CD14-positive monocyte (primary cell): ENCODE results near the gene ZXDB. TPM values are rescaled to one million over a fixed set of nuclear protein-coding genes. Genes with fewer than 3 reads are reported as not detected.
"Not testable (repeated sequence)": the region's sequence is repeated elsewhere in the genome, so short reads cannot be mapped to it uniquely, and the experiment has no call there.

Experiments used
- DNase-seq, 3 donors: peaks; one replicate each; pipeline ENCODE4 v3.0.0-alpha.2; 2011 to 2022
- H2AFZ ChIP-seq: 2 replicates; pipeline ENCODE4 v1.6.0; 2012; ENCODE audit warnings: mild to moderate bottlenecking, low read depth, low read length, inconsistent platforms; ENCODE audit not compliant: insufficient read depth, poor library complexity, severe bottlenecking
- H3K27ac ChIP-seq, 2 donors: 1 replicate in 1 of 2; 2 replicates in 1 of 2; pipeline ENCODE4 v1.5.1; 2012 to 2013; ENCODE audit warnings: low read length in 2 of 2, control low read depth in 1 of 2, inconsistent platforms in 1 of 2, low read depth in 1 of 2, mild to moderate bottlenecking in 1 of 2
- H3K27me3 ChIP-seq, 2 donors: one replicate each; pipeline versions ENCODE4 v1.6.0 to v1.6.1; 2011 to 2013; ENCODE audit warnings: low read length in 2 of 2; ENCODE audit not compliant: control insufficient read depth in 2 of 2, insufficient read depth in 2 of 2
- H3K36me3 ChIP-seq, 2 donors: replicated peaks in 1 of 2; 1 replicate in 1 of 2; 2 replicates in 1 of 2; pipeline versions ENCODE4 v1.5.1 to v1.6.1; 2012 to 2013; ENCODE audit warnings: low read length in 2 of 2, control low read depth in 1 of 2, inconsistent platforms in 1 of 2, mild to moderate bottlenecking in 1 of 2; ENCODE audit not compliant: insufficient read depth in 2 of 2, control insufficient read depth in 1 of 2
- H3K4me1 ChIP-seq, 2 donors: 1 replicate in 1 of 2; 2 replicates in 1 of 2; pipeline versions ENCODE4 v1.5.1 to v1.6.1; 2012 to 2013; ENCODE audit warnings: low read length in 2 of 2, control low read depth in 1 of 2, inconsistent platforms in 1 of 2, mild to moderate bottlenecking in 1 of 2, moderate library complexity in 1 of 2; ENCODE audit not compliant: insufficient read depth in 2 of 2, control insufficient read depth in 1 of 2
- H3K4me2 ChIP-seq: replicated peaks from 2 replicates; pipeline ENCODE3; 2012; ENCODE audit warnings: low read length, moderate library complexity, mild to moderate bottlenecking; ENCODE audit not compliant: poor library complexity, severe bottlenecking; ENCODE audit errors: extremely low read depth
- H3K4me3 ChIP-seq, 3 experiments: fragments of 200-600 bp in 1 of 3; sonication (generic) in 1 of 3; replicated peaks in 1 of 3; 1 replicate in 2 of 3; 2 replicates in 1 of 3; pipeline ENCODE4 v1.5.1; 2011 to 2013; ENCODE audit warnings: low read length in 3 of 3, mild to moderate bottlenecking in 3 of 3, control low read depth in 2 of 3, low read depth in 2 of 3, inconsistent platforms in 1 of 3, moderate library complexity in 1 of 3
- H3K79me2 ChIP-seq: 2 replicates; pipeline ENCODE4 v1.6.0; 2012; ENCODE audit warnings: mild to moderate bottlenecking, control low read depth, inconsistent platforms, low read length, moderate library complexity; ENCODE audit not compliant: insufficient read depth
- H3K9ac ChIP-seq: 2 replicates; pipeline ENCODE4 v1.6.0; 2017; ENCODE audit warnings: low read length, mild to moderate bottlenecking; ENCODE audit not compliant: insufficient read depth, poor library complexity, severe bottlenecking
- H3K9me3 ChIP-seq, 2 donors: replicated peaks in 1 of 2; 1 replicate in 1 of 2; 2 replicates in 1 of 2; pipeline versions ENCODE4 v1.5.1 to v1.6.1; 2012 to 2013; ENCODE audit warnings: low read length in 2 of 2, control low read depth in 1 of 2; ENCODE audit not compliant: control insufficient read depth in 1 of 2, insufficient read depth in 1 of 2
- H4K20me1 ChIP-seq: 2 replicates; pipeline ENCODE4 v1.6.0; 2012; ENCODE audit warnings: mild to moderate bottlenecking, low read length, control low read depth, moderate library complexity; ENCODE audit not compliant: insufficient read depth
- H3K27ac Mint-ChIP-seq, 7 donors: one replicate each; pipeline ENCODE4 v1.8.0; 2020; ENCODE audit warnings: mild to moderate bottlenecking in 7 of 7, mixed read lengths in 7 of 7, moderate library complexity in 6 of 7, inconsistent platforms in 2 of 7
- H3K27me3 Mint-ChIP-seq, 3 donors: one replicate each; pipeline ENCODE4 v1.8.0; 2021 to 2022; ENCODE audit warnings: low read depth in 3 of 3, mild to moderate bottlenecking in 3 of 3, mixed read lengths in 3 of 3, moderate library complexity in 3 of 3, inconsistent platforms in 1 of 3
- H3K36me3 Mint-ChIP-seq, 2 donors: one replicate each; pipeline ENCODE4 v1.8.0; 2020; ENCODE audit warnings: mixed read lengths in 2 of 2, inconsistent platforms in 1 of 2, mild to moderate bottlenecking in 1 of 2
- H3K4me1 Mint-ChIP-seq: one replicate; pipeline ENCODE4 v1.8.0; 2020; ENCODE audit warnings: mild to moderate bottlenecking, mixed read lengths
- H3K4me3 Mint-ChIP-seq, 2 donors: one replicate each; pipeline ENCODE4 v1.8.0; 2020; ENCODE audit warnings: mild to moderate bottlenecking in 2 of 2, mixed read lengths in 2 of 2, moderate library complexity in 1 of 2
- H3K9me3 Mint-ChIP-seq, 7 donors: one replicate each; pipeline ENCODE4 v1.8.0; 2020 to 2022; ENCODE audit warnings: mixed read lengths in 7 of 7, mild to moderate bottlenecking in 6 of 7, moderate library complexity in 6 of 7, inconsistent platforms in 2 of 7
- CTCF ChIP-seq: fragments of 200-600 bp; IDR thresholded peaks from one replicate; pipeline ENCODE4 v1.8.0; 2022; ENCODE audit warnings: antibody characterized with exemption, mild to moderate bottlenecking
- WGBS: methylation state at CpG from one replicate; pipeline ENCODE4 v1.1.5; 2013; ENCODE audit warnings: missing lambda C conversion rate; ENCODE audit not compliant: insufficient coverage; 5-methylcytosine and 5-hydroxymethylcytosine counted together
- intact Hi-C, 2 donors: fragments of 100-400 bp; cut with micrococcal nuclease; formaldehyde crosslinking; loops; one replicate each; pipeline versions ENCODE4 v1.15.0 to v1.15.1; 2023
- polyA plus RNA-seq, 3 donors: library from polyadenylated mRNA; depleted of rRNA in 1 of 3; unstranded in 2 of 3; stranded (reverse) in 1 of 3; fragments of 300-500 nt in 2 of 3; fragments of >200 nt in 1 of 3; fragmentation: Illumina TruSeq in 2 of 3; gene quantifications; 1 replicate in 2 of 3; 2 replicates in 1 of 3; pipeline ENCODE4 v1.2.3, GENCODE V29; 2012 to 2021

Gene ZXDB
- polyA plus RNA-seq, 3 donors: 0.96 to 3.2 (median 1.4) TPM

DNA sequence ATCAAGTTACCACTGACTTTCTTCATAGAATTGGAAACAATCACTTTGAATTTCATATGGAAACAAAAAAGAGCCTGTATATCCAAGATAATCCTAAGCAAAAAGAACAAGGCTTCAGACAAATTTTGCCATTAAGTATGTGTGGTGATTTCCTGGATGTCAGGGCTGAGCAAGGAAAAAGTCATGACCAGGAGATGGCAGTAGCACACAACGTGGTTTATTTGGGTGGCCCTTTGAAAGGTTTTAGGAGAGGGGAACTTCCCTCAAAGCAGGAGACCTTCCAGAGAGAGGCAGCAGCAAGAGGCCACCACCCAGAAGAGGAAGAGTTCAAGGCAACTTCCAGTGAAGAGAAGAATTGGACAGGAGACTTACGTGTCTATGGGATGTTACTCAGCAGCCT lies 18.1 kb upstream of the ZXDB start:
- H3K4me1 ChIP-seq: no peaks in the 10 kb centered on the region
- Mint-ChIP-seq H3K4me1 (no peaks in the 10 kb centered on the region), H3K4me3 (no peak overlapping the region), H3K27ac (no peak overlapping the region), H3K9me3 (peaks cover 0 to 2% (median 0%) of the 10 kb centered on the region in 7 donors), H3K27me3 (peaks cover 0 to 4% (median 0%) of the 10 kb centered on the region in 3 donors), H3K36me3 (no peaks in the 10 kb centered on the region)
- no peaks in the 10 kb centered on the region for H4K20me1 ChIP-seq
- H3K27me3 ChIP-seq: no peaks in the 10 kb centered on the region
- H3K9ac ChIP-seq: no peak overlapping the region
- H3K4me2 ChIP-seq: no peak overlapping the region
- no peaks in the 10 kb centered on the region for H3K36me3 ChIP-seq
- no peak overlapping the region for H3K4me3 ChIP-seq
- TF ChIP-seq CTCF: peak; percentile 27
- no peak overlapping the region for H3K27ac ChIP-seq
- WGBS: 0% methylated on average over 1 of the region's 2 CpGs
- H3K9me3 ChIP-seq: no peaks in the 10 kb centered on the region
- DNase-seq: peak in 2 of 3 donors; percentile 5 to 24
- H2AFZ ChIP-seq: no peak overlapping the region
- H3K79me2 ChIP-seq: no peaks in the 10 kb centered on the region
- intact Hi-C loops: loop anchor here in 1 of 2 donors (10.0 kb wide), 1 partner anchor 351 kb away; no protein-coding TSS in a partner anchor

GRCh38 chrX:57582948-57583347 lies 8.9 kb upstream of the ZXDB start:
- H3K4me3 Mint-ChIP-seq, H3K9me3 ChIP-seq, H3K36me3 ChIP-seq, H3K27me3 ChIP-seq, H3K27ac Mint-ChIP-seq, H3K79me2 ChIP-seq, H3K27ac ChIP-seq, H3K9me3 Mint-ChIP-seq, H3K9ac ChIP-seq, H2AFZ ChIP-seq, H3K27me3 Mint-ChIP-seq, H3K36me3 Mint-ChIP-seq, intact Hi-C loops, H3K4me3 ChIP-seq, H3K4me1 ChIP-seq, DNase-seq, H3K4me1 Mint-ChIP-seq, H4K20me1 ChIP-seq, H3K4me2 ChIP-seq: not testable (repeated sequence)
- WGBS: no CpG with 5 or more reads among the region's 9 CpGs
- peak; percentile 29 for TF ChIP-seq CTCF
